KMS-11 (cell line): Measurements from ENCODE around the gene AOPEP.

Source experiments
- H2AFZ ChIP-seq: fragments of 200-600 bp; sonication (generic); 2 replicates; pipeline ENCODE4 v1.6.1; 2016; ENCODE audit warnings: antibody characterized with exemption, mixed run types, low read depth
- H3K27ac ChIP-seq: fragments of 200-600 bp; sonication (generic); 2 replicates; pipeline ENCODE4 v1.6.1; 2016; ENCODE audit warnings: mild to moderate bottlenecking, mixed run types
- H3K27me3 ChIP-seq: fragments of 200-600 bp; sonication (generic); 2 replicates; pipeline ENCODE4 v1.6.1; 2017; ENCODE audit warnings: mild to moderate bottlenecking, low read depth, mixed run types, moderate library complexity; ENCODE audit not compliant: insufficient read depth
- H3K36me3 ChIP-seq: fragments of 200-600 bp; sonication (generic); 2 replicates; pipeline ENCODE4 v1.6.1; 2017; ENCODE audit warnings: mild to moderate bottlenecking, mixed run types; ENCODE audit not compliant: insufficient read depth
- H3K4me1 ChIP-seq: fragments of 200-600 bp; sonication (generic); 2 replicates; pipeline ENCODE4 v1.6.1; 2016; ENCODE audit warnings: mild to moderate bottlenecking, low read depth, mixed run types; ENCODE audit not compliant: poor library complexity, severe bottlenecking
- H3K4me2 ChIP-seq: fragments of 200-600 bp; sonication (generic); 2 replicates; pipeline ENCODE4 v1.7.0; 2016; ENCODE audit warnings: mild to moderate bottlenecking, mixed run types
- H3K4me3 ChIP-seq: fragments of 200-600 bp; sonication (generic); IDR thresholded peaks from 2 replicates; pipeline ENCODE4 v1.6.1; 2017; ENCODE audit warnings: low read depth, low read length, mixed read lengths; ENCODE audit not compliant: insufficient read depth
- H3K79me2 ChIP-seq: fragments of 200-600 bp; sonication (generic); 2 replicates; pipeline ENCODE4 v1.6.1; 2016; ENCODE audit warnings: low read depth, mixed run types; ENCODE audit not compliant: insufficient read depth
- H3K9ac ChIP-seq: fragments of 200-600 bp; sonication (generic); 2 replicates; pipeline ENCODE4 v1.6.1; 2016; ENCODE audit warnings: mild to moderate bottlenecking, mixed run types
- H4K20me1 ChIP-seq: fragments of 200-600 bp; sonication (generic); 2 replicates; pipeline ENCODE4 v1.6.1; 2016; ENCODE audit warnings: mild to moderate bottlenecking, mixed run types; ENCODE audit not compliant: insufficient read depth
- TF ChIP-seq, protein P1 (sequence below): fragments of 200-600 bp; sonication (generic); conservative IDR thresholded peaks from 2 replicates; pipeline ENCODE4 v1.6.1; 2017; ENCODE audit warnings: low read depth, mild to moderate bottlenecking, antibody characterized with exemption, low read length, moderate library complexity, mixed read lengths

Gene AOPEP

DNA sequence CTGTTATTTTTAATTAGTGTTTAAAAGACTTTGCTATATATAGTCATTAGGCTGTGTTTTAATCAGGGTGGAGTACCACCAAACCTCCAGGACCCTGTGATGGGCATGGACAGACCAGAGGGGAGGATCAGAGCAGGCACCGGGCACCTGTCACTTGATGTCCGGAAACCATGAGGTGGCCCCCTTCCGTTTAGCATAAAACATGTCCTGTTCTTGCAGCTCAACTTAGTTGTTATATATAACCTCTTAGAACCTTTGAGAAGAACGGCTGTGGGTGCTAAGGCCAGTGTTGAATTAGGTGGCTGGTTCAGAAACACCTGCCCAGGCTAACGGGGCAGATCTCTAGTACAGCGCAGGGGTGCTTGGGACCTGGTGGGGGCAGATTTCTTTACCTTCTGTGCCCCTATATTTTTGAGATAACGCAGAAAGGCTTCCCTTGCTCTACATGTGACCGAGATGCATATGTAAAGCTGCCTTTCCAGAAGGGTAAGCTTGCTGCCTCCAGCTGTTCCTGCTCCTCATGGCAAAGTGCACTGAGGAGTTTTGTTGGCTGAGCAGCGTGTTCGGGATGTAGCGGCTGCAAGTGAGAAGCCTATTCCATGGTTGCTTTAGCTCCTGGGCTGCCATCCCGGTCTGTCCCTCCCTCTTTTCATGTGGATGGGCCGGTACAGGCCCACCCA is 335.6 kb downstream of the AOPEP start:
- TF ChIP-seq, protein P1, sequence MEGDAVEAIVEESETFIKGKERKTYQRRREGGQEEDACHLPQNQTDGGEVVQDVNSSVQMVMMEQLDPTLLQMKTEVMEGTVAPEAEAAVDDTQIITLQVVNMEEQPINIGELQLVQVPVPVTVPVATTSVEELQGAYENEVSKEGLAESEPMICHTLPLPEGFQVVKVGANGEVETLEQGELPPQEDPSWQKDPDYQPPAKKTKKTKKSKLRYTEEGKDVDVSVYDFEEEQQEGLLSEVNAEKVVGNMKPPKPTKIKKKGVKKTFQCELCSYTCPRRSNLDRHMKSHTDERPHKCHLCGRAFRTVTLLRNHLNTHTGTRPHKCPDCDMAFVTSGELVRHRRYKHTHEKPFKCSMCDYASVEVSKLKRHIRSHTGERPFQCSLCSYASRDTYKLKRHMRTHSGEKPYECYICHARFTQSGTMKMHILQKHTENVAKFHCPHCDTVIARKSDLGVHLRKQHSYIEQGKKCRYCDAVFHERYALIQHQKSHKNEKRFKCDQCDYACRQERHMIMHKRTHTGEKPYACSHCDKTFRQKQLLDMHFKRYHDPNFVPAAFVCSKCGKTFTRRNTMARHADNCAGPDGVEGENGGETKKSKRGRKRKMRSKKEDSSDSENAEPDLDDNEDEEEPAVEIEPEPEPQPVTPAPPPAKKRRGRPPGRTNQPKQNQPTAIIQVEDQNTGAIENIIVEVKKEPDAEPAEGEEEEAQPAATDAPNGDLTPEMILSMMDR = no peak
- no peaks in the 10 kb centered on the region for H3K4me1 ChIP-seq
- no peak overlapping the region for H3K9ac ChIP-seq
- H3K4me2 ChIP-seq = no peak overlapping the region
- H3K4me3 ChIP-seq = no peak overlapping the region
- no peaks in the 10 kb centered on the region for H3K79me2 ChIP-seq
- H3K27me3 ChIP-seq = no peaks in the 10 kb centered on the region
- H3K27ac ChIP-seq = no peak overlapping the region
- no peak overlapping the region for H2AFZ ChIP-seq
- H3K36me3 ChIP-seq = no peaks in the 10 kb centered on the region
- H4K20me1 ChIP-seq = no peaks in the 10 kb centered on the region

- Histone ChIP-seq H4K20me1 (no peaks in the 10 kb centered on the region), H3K36me3 (no peaks in the 10 kb centered on the region), H3K4me3 (no peak overlapping the region), H3K27ac (no peak overlapping the region), H3K4me2 (no peak overlapping the region), H3K27me3 (no peaks in the 10 kb centered on the region), H3K9ac (no peak overlapping the region), H3K79me2 (no peaks in the 10 kb centered on the region), H3K4me1 (no peaks in the 10 kb centered on the region), H2AFZ (no peak overlapping the region)
- TF ChIP-seq, protein P1 = no peak
Measured at GRCh38 chr9:95062596-95063065, 336.1 kb downstream of the AOPEP start.

DNA sequence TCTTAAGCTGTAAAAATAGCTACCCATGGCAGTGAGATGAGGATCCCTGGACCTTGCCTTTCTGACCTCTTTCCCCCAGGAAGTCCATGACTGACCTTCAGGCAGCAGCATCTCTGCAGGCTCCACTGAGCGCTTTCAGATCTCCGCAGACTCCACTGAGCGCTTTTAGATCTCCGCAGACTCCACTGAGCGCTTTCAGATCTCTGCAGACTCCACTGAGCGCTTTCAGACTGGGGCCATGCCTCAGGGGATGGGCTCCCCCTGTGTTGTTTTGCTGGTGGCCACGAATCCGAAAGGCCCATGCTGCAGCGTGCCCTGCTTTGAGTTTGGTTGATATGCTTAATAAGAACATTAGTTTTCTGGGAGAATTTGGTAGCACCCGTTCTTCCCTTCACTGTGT is 336.8 kb downstream of the AOPEP start:
- Histone ChIP-seq H3K4me3 (no peak overlapping the region), H3K4me2 (no peak overlapping the region), H4K20me1 (no peaks in the 10 kb centered on the region), H3K36me3 (no peaks in the 10 kb centered on the region), H3K27ac (no peak overlapping the region), H3K9ac (no peak overlapping the region), H2AFZ (no peak overlapping the region), H3K4me1 (no peaks in the 10 kb centered on the region), H3K27me3 (no peaks in the 10 kb centered on the region), H3K79me2 (no peaks in the 10 kb centered on the region)
- TF ChIP-seq, protein P1 = no peak

DNA sequence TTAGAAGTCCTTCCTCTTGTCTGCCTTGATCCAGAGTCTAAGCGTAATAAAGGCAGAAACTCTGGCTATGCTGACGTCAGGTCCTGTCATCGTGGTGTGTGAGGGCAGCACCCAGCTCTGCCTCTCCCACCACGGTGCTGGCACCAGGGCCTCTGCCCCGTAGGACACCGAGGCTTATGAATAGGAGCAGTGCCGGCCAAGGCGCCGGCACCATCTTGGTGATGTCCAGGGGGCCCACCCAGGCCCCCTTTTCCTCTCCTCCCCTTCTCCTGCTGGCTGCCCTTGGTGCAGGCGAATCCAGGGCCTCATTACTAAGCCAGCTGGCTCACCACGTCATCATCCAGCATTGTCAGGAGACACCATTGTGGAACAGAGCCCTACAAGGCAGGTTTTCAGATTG is 338.7 kb downstream of the AOPEP start:
- H2AFZ ChIP-seq = no peak overlapping the region
- no peaks in the 10 kb centered on the region for H3K79me2 ChIP-seq
- no peak overlapping the region for H3K4me3 ChIP-seq
- H3K9ac ChIP-seq = no peak overlapping the region
- no peak overlapping the region for H3K4me2 ChIP-seq
- no peaks in the 10 kb centered on the region for H4K20me1 ChIP-seq
- H3K4me1 ChIP-seq = no peaks in the 10 kb centered on the region
- TF ChIP-seq, protein P1 = no peak
- no peaks in the 10 kb centered on the region for H3K27me3 ChIP-seq
- H3K36me3 ChIP-seq = no peaks in the 10 kb centered on the region
- H3K27ac ChIP-seq = no peak overlapping the region
